Peyer's patch (tissue), 4 donors: ENCODE data around the gene IRF2.

Experiments used
- POLR2A ChIP-seq, 2 donors: fragments of 450-650 bp; IDR thresholded peaks; one replicate each; pipeline ENCODE4 v1.5.1; 2017; ENCODE audit warnings: antibody characterized with exemption in 2 of 2, mild to moderate bottlenecking in 2 of 2, moderate library complexity in 2 of 2
- TF ChIP-seq, protein P1 (sequence below), 6 experiments: fragments of 450-650 bp in 4 of 6; fragments of 200-600 bp in 2 of 6; sonication (generic) in 1 of 6; IDR thresholded peaks; one replicate each; pipeline ENCODE4 v1.5.1; 2017 to 2019; ENCODE audit warnings: antibody characterized with exemption in 6 of 6, mild to moderate bottlenecking in 3 of 6, moderate library complexity in 1 of 6

DNA sequence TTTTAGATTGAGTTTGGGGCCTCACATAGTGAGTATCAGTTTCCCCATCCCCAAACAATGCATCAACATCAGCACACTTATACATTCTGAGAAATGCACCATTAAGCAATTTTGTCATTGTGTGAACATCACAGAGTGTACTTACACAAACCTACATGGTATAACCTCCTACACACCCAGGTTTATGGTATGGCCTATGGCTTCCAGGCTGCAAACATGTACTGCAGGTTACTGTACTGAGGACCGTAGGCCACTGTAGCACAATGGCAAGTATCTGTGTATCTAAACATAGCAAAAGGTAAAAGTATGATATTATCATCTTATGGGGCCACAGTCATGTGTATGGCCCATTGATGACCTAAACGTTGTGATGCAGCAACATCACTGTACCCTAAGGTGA, 7.7 kb downstream of the IRF2 start:
- TF ChIP-seq, protein P1, sequence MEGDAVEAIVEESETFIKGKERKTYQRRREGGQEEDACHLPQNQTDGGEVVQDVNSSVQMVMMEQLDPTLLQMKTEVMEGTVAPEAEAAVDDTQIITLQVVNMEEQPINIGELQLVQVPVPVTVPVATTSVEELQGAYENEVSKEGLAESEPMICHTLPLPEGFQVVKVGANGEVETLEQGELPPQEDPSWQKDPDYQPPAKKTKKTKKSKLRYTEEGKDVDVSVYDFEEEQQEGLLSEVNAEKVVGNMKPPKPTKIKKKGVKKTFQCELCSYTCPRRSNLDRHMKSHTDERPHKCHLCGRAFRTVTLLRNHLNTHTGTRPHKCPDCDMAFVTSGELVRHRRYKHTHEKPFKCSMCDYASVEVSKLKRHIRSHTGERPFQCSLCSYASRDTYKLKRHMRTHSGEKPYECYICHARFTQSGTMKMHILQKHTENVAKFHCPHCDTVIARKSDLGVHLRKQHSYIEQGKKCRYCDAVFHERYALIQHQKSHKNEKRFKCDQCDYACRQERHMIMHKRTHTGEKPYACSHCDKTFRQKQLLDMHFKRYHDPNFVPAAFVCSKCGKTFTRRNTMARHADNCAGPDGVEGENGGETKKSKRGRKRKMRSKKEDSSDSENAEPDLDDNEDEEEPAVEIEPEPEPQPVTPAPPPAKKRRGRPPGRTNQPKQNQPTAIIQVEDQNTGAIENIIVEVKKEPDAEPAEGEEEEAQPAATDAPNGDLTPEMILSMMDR (IDR thresholded peaks at IDR 0.05) = no peak
- no peak for TF ChIP-seq POLR2A (IDR thresholded peaks at IDR 0.05)
